GM21515 (cell line): ENCODE data around the gene CNTN6.

Source experiments
- ATAC-seq: cut with Tn5 transposase; IDR thresholded peaks from one replicate; pipeline ENCODE4 v1.9.1; 2021; ENCODE audit not compliant: unreplicated experiment

The CNTN6 gene

DNA sequence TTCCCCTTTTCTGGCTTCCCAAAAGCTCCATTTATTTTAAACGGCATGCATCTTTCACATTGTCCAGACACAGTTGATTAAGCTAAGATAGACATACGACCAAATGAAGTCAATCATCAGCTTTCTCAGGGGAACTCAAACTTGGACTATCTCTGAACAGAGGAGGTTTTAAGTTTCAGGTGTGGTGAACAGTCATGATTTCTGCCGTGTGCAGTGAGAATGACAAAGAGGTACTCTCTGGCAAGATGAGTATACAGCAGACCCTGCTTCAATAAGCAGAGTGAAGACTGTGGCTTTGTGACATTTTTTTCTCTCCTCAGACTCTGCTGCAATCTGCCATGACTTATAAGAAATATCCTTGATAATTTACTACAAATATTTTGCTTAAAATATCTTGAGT is 307.7 kb downstream of the CNTN6 start:
- no peak for ATAC-seq

DNA sequence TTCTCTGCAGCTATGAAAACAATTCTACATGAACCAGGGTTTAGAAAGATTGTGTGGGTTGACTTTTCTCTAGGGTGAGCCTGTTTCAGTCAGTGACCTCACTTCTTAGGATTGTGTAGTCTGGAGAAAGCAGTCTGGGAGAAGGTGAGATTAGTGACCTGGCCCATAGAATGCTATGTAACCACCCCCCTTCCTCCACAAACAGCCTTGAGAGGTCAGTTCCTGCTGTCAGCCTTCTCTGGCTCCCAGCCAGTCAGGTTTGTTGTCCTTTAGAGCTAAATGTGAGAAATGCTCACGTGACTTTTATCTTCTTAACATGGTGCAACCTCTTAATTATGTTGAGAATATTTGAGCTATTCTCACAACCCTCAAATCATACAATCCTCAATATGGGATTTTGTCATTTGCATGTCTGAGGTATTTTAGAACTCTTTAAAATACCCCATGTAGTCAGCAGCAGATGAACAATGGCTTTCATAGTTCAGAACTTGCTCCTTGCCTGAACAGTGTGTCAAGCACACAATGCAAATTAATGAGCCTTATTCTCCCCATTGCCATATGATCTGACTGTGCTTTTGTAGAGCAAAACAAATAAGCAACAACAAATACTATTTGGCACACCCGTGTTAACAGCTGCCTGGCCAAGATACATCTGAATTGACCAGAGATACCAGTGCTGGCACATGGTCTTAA is 311.6 kb downstream of the CNTN6 start:
- no peak for ATAC-seq

DNA sequence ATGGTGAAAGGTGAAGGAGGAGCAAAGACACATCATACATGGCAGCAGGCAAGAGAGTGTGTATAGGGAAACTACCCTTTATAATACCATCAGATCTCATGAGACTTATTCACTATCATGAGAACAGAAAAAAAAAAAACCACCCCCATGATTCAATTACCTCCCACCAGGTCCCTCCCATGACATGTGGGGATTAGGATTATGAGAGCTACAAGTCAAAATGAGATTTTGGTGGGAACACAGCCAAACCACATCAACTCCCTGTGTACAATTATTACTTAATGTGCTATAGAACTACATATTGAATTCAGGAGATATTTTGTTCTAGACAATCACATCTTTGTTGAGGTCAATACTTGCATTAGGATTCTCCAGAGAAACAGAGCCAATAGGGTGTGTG is 313.4 kb downstream of the CNTN6 start:
- ATAC-seq: no peak

DNA sequence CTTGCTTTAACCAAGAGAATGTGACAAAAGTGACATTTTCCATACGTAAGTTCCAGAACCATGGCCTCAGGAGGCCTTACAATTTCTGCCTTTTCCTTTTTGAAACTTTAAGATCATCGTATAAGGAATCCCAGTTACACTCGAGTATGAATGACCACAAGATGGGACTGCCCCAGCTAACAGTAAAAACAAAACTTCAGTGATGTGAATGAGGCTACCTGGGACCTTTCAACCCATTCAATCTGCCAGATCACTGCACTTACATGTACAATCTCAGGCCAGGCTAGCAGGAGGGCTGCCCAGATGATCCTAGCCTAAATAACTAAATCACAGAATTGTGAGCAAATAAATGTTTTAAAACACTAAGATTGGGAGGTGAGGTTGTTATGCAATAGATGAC is 328.8 kb downstream of the CNTN6 start:
- no peak for ATAC-seq

DNA sequence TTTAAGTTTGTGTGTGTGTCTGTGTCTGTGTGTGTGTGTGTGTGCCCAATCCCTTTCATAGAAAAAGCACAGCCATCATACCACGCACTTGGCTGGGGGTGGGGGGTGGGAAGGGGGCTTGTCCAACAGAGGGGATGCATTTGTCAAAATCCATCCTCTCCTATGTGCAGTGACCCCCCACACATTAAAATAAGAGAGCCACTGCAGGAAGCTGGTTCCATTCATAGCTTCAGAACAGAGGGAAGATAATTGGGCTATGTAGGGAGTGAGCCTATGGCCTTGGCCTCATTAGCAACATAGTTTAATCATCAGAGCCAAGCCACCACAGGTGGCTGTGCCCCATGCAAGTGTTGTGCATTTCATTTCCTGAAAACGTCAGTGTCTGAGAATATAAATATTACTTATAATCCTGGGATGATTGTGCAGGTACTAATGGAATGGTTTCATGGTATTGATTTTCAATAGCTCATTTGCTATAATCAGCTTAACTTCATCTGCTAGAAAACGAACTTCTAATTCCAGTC is 330.8 kb downstream of the CNTN6 start:
- no peak for ATAC-seq

DNA sequence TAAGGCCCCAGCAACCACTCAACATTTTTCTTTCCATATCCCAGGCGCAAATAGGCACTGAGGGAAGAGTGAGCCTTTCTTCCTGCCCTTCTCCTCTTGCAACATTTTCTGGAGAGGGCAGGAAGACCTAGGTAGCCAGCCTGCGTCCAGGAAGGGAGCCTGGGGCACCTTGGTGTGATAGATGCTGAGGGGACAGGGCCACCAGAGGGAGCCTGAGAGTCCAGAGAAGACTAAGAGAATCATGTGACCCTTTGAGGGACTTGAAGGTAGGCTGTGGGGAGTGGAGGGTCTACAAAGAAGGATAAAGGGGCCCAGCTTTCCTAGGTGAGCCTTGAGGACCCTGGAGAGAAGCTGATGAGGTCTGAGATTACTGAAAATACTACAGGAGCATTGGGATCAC is 346.6 kb downstream of the CNTN6 start:
- ATAC-seq: no peak

DNA sequence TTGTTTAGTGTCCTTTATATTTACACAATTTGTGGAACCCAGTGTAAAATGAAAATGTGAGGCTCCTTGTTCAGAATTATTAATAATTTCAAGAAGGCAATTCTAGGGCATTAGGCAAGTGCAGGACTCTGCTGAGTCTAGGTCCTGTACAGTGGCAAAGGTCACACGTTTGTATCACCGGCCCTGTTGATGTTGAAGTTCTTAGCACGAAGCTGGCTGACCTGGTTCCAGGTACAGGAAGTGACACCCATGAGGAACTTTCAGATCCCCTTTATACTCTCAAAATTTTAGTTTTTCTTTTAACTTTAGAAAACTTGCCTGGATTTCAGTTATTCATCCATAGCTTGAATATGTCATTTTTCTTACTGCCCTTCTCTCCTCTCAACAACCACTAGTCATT is 349.4 kb downstream of the CNTN6 start:
- no peak for ATAC-seq

DNA sequence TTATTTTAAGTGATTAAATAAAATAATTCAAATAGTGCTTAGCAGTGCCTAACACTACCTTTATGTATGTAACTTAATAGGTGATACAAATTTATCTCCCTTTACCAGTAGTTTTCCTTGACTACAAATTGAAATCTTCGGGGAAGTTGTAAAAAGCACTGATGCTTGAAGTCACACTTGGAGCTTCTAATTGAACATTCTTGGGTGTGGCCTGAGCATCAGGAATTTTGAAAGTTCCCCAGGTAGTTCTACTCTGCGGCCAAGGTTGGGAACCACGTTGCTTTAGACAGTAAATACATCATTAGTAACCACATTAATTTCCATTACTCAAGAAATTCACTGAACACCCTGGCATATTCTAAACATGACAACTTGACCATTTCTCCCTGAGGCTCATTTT is 351.4 kb downstream of the CNTN6 start:
- no peak for ATAC-seq

DNA sequence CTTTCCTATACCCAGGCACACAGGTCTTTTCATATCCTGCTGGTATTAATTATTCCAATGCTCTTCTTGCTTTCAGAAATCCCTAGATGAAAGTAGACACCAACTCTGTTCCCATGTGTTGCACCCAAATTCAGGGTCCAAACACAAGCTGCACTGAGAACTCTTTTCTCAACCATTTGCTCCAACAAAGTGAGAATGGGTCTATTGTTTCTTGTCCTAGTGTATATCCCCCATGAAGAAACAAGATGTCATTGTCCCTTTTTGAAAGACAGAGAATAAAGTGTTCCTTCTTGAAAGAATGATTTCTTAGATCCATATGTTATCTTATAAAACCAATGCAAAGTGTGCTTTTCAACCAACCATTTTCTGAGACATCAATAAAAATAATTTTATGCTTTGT is 353.7 kb downstream of the CNTN6 start:
- ATAC-seq: no peak

DNA sequence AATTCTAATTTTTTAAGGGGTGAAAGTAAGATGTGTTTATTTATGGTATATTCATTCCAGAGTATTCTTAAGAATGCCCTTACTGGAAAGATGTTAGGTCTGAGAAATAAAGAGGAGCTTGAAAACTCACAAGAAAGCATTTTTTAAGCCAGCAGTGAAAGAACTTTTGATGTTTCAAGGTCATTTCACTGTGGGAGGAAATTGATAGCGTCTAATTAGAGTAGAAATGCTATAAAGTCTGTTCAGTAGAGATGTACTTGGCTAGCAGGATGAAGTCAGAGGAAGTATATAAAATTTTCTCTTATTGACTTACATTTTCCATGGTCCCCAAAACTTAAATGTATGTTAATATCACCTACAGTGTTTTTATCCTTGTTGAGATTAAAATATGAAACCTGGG is 354.6 kb downstream of the CNTN6 start:
- ATAC-seq: no peak

DNA sequence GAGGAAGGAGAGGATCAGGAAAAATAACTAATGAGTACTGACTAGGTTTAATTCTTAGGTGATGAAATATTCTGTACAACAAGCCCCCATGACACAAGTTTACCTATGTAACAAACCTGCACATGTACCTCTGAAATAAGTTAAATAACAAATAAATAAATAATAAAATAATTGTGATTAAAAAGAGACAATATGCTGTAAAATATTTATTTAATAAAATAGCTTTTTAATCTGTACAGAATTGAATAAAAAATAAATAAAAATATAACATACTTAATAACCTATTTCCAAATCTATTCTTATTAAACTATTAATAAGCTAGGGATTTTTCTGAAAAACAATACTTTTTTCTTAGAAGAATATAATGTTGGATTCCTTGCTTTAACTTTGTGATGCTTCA is 355.6 kb downstream of the CNTN6 start:
- ATAC-seq: no peak
